ENCODE measurements around the gene SLC7A14. TPM values are rescaled to one million over a fixed set of nuclear protein-coding genes. Genes with fewer than 3 reads are reported as not detected.

The SLC7A14 gene
- total and polyA plus RNA-seq, 10 of the 15 experiments (the other 5 are each of a cell fraction or from before 2014, with no cell fraction given), result not detected

GRCh38 chr3:170410428-170411029 lies 175.3 kb downstream of the SLC7A14 start:
- no peak for DNase-seq (ENCODE audit: low read depth, low spot score)
- Histone ChIP-seq H2AFZ (ENCODE audit: control insufficient read depth, low read depth, low read length) (no peak overlapping the region), H3K9me3 (replicated peaks; ENCODE audit: control insufficient read depth, insufficient read depth, low read length) (no peaks in the 10 kb centered on the region), H3K9ac (ENCODE audit: control insufficient read depth, insufficient read depth, low read length) (no peak overlapping the region), H3K36me3 (ENCODE audit: control insufficient read depth in 2 of 2, insufficient read depth in 2 of 2, low read length in 1 of 2) (no peaks in the 10 kb centered on the region), H3K4me2 (ENCODE audit: control insufficient read depth, insufficient read depth) (no peak overlapping the region), H3K4me1 (ENCODE audit: control insufficient read depth, insufficient read depth, low read length) (no peaks in the 10 kb centered on the region), H3K4me3 (no peak overlapping the region), H4K20me1 (ENCODE audit: control insufficient read depth, insufficient read depth) (no peaks in the 10 kb centered on the region), H3K27me3 (replicated peaks in 1 of 2; ENCODE audit: control insufficient read depth in 2 of 2, insufficient read depth in 2 of 2, low read length in 1 of 2) (no peaks in the 10 kb centered on the region), H3K79me2 (ENCODE audit: control insufficient read depth, insufficient read depth, low read length) (no peaks in the 10 kb centered on the region), H3K27ac (ENCODE audit: control insufficient read depth, insufficient read depth) (no peak overlapping the region)
- SMC1A ChIA-PET (ENCODE audit: uncharacterized antibody, unreplicated experiment), result interaction anchor here (0.7 to 9.2 kb wide), 25 partner anchors 15 to 402 kb away, joined by 3 to 114 read pairs (median 4); no protein-coding TSS in a partner anchor
- intact Hi-C loops (cut with micrococcal nuclease; ENCODE audit: unreplicated experiment) (loop anchor here (1.0 kb wide), 1 partner anchor 100 kb away; no protein-coding TSS in a partner anchor), in situ Hi-C loops (cut with MboI) (loop anchor here (5.0 kb wide), 1 partner anchor 98 kb away; no protein-coding TSS in a partner anchor)
- RAD21 ChIA-PET (ENCODE audit: unreplicated experiment), result interaction anchor here (0.7 to 7.4 kb wide), 12 partner anchors 85 to 400 kb away, joined by 3 to 110 read pairs (median 4); no protein-coding TSS in a partner anchor
- 38% methylated on average over 4 of the region's 4 CpGs for whole genome bisulfite sequencing (ENCODE audit: insufficient coverage, insufficient replicate concordance, low lambda C conversion rate, missing lambda C conversion rate)
- POLR2A ChIA-PET, result interaction anchor here (0.6 kb wide), 1 partner anchor 295 kb away, joined by 3 read pairs; no protein-coding TSS in a partner anchor
- no peak for FAIRE-seq
- ATAC-seq, result peak; percentile 57; the same call in 2 of the 3 replicates
- no TSS peak for BruUV-seq (replicated peaks)
- CTCF ChIA-PET, result interaction anchor here (0.7 to 10.2 kb wide), 35 partner anchors 8 to 650 kb away, joined by 3 to 264 read pairs (median 5); partner anchors contain the start of genes PHC3 and SKIL
- TF ChIP-seq E2F8 (IDR thresholded peaks at IDR 0.05; ENCODE audit: low read depth, partially characterized antibody) (no peak), ATF7 (IDR thresholded peaks at IDR 0.05; ENCODE audit: low read depth) (no peak), FOXM1 (IDR thresholded peaks at IDR 0.05; ENCODE audit: low read depth, low read length) (0 out of 2 replicates have a peak, but pooled peaks have one; percentile 24), CTCF (IDR thresholded peaks at IDR 0.05 in 2 of 3, conservative IDR thresholded peaks at IDR 0.05 in 1 of 3; ENCODE audit: control insufficient read depth in 2 of 3, extremely low read depth in 1 of 3, insufficient read depth in 1 of 3, low read depth in 3 of 3, low read length in 3 of 3) (peak; percentile 53 to 64 (median 62); a peak in 5 of 6 replicates), CUX1 (IDR thresholded peaks at IDR 0.05; ENCODE audit: insufficient replicate concordance, low read depth, low read length) (no peak), ZBTB40 (IDR thresholded peaks at IDR 0.05; ENCODE audit: borderline replicate concordance) (peak; percentile 37; the same call in 1 of the 2 replicates)
